T follicular helper cell (primary cell): ENCODE measurements around the gene PSMD2.
A peak's percentile ranks its signal among the peaks of the same experiment; 100 is the strongest.
"Not testable (repeated sequence)": the region's sequence is repeated elsewhere in the genome, so short reads cannot be mapped to it uniquely, and the experiment has no call there.

Experiments
- DNase-seq: peaks from one replicate; pipeline ENCODE4 v3.0.0-alpha.2; 2020; ENCODE audit warnings: low read depth
- total RNA-seq, 2 experiments: gene quantifications; one replicate each; lab custom pipeline; 2026; lab: John Stamatoyannopoulos, UW

PSMD2 gene
- 194 to 406 reads per million in 2 experiments for total RNA-seq

- peak; percentile 96 for DNase-seq
These were observed at the start of gene PSMD2 for GRCh38 chr3:184298759-184299487. Gene PSMD2, plus strand, starts transcription at chr3:184299241. Its CDS starts 26 bp downstream, at chr3:184299267.

- peak; percentile 93 for DNase-seq
These were observed 49.5 kb upstream of the PSMD2 start, which contains the start of gene EEF1AKMT4 for GRCh38 chr3:184249412-184250166. Gene EEF1AKMT4, plus strand, starts transcription at chr3:184249672. Its CDS starts 23 bp downstream, at chr3:184249695.

GRCh38 chr3:184250167-184250828, 48.7 kb upstream of the PSMD2 start:
- peak; percentile 83 for DNase-seq

- no peak for DNase-seq
These were observed 43.6 kb upstream of the PSMD2 start for GRCh38 chr3:184255291-184256039.

- DNase-seq = no peak
These were observed 41.7 kb upstream of the PSMD2 start for GRCh38 chr3:184257083-184257915.

- no peak for DNase-seq
These were observed 40.1 kb upstream of the PSMD2 start for GRCh38 chr3:184258926-184259325.

- DNase-seq = no peak
These were observed 39.6 kb upstream of the PSMD2 start for GRCh38 chr3:184259396-184259877.

- no peak for DNase-seq
These were observed 38.9 kb upstream of the PSMD2 start for GRCh38 chr3:184259878-184260723.

GRCh38 chr3:184260724-184261269, 38.2 kb upstream of the PSMD2 start:
- DNase-seq = no peak

- no peak for DNase-seq
These were observed 37.7 kb upstream of the PSMD2 start, which contains the start of gene CAMK2N2 for GRCh38 chr3:184261270-184261853. Gene CAMK2N2, minus strand, starts transcription at chr3:184261553. Its CDS starts 268 bp downstream, at chr3:184261285.

- no peak for DNase-seq
These were observed 36.9 kb upstream of the PSMD2 start for GRCh38 chr3:184261854-184262763.

GRCh38 chr3:184262764-184263179, 36.3 kb upstream of the PSMD2 start:
- no peak for DNase-seq

GRCh38 chr3:184267249-184267648, 31.8 kb upstream of the PSMD2 start:
- DNase-seq = not testable (repeated sequence)

- no peak for DNase-seq
These were observed 26.8 kb upstream of the PSMD2 start for GRCh38 chr3:184272269-184272668.

- DNase-seq = no peak
These were observed 23.7 kb upstream of the PSMD2 start for GRCh38 chr3:184275381-184275701.

- no peak for DNase-seq
These were observed 22.8 kb upstream of the PSMD2 start, which contains the start of gene ECE2 for GRCh38 chr3:184275961-184276910. Gene ECE2, plus strand, starts transcription at chr3:184276022. Its CDS starts 132 bp downstream, at chr3:184276154.

GRCh38 chr3:184277366-184277765, 21.7 kb upstream of the PSMD2 start:
- DNase-seq = no peak
